HepG2 (cell line): ENCODE results near the gene ENTPD1. TPM values are rescaled to one million over a fixed set of nuclear protein-coding genes. Genes with fewer than 3 reads are reported as not detected.

Experiments used
- ATAC-seq: fragments of 200-7000 bp; cut with Tn5 transposase; 3 replicates; pipeline ENCODE4 v1.9.1; 2020; ENCODE audit warnings: mild to moderate bottlenecking, moderate library complexity
- BruUV-seq: library from RNA; stranded (reverse); fragments of 400-500 nt; replicated peaks from 2 replicates; lab custom pipeline; 2021; lab: Mats Ljungman, UMichigan
- CTCF ChIA-PET: fragments of 300-600 bp; formaldehyde crosslinking; extraction: SDS; loops from one replicate; lab custom pipeline; 2021; ENCODE audit warnings: low total read pairs, inconsistent platforms, low intra/inter-chr PET ratio; lab: Yijun Ruan, JAX
- POLR2A ChIA-PET: fragments of 350-600 bp; sonication (Branson Sonifier 250); formaldehyde crosslinking; loops from one replicate; lab custom pipeline; 2020; ENCODE audit warnings: antibody characterized with exemption, inconsistent platforms; lab: Yijun Ruan, JAX
- DNase-seq: peaks from one replicate; pipeline ENCODE4 v3.0.0-alpha.2; 2015; ENCODE audit warnings: low spot score
- FAIRE-seq: peaks from 3 replicates; lab custom pipeline; 2011; peaks lifted over from hg19 to GRCh38; lab: Jason Lieb, UNC
- H2AFZ ChIP-seq: one replicate; pipeline ENCODE4 v1.6.1; 2011; ENCODE audit warnings: low read length, inconsistent platforms
- H3K27ac ChIP-seq: fragments of 300-600 bp; 3 replicates; pipeline ENCODE4 v1.8.0; 2011; ENCODE audit warnings: mixed run types, mild to moderate bottlenecking, mixed read lengths, low read length, inconsistent platforms; ENCODE audit not compliant: insufficient read depth; ENCODE audit errors: extremely low read length
- H3K27me3 ChIP-seq, 2 experiments: fragments of 200-600 bp in 1 of 2; 2 replicates in 1 of 2; 3 replicates in 1 of 2; pipeline versions ENCODE4 v1.6.0 to v1.8.0; 2011; ENCODE audit warnings: low read length in 2 of 2, mild to moderate bottlenecking in 2 of 2, moderate library complexity in 2 of 2, inconsistent platforms in 1 of 2; ENCODE audit not compliant: insufficient read depth in 2 of 2, control insufficient read depth in 1 of 2
- H3K36me3 ChIP-seq, 2 experiments: fragments of 200-600 bp in 1 of 2; replicated peaks in 1 of 2; 2 replicates in 1 of 2; 3 replicates in 1 of 2; pipeline versions ENCODE4 v1.5.1 to v1.8.0; 2011; ENCODE audit warnings: low read length in 2 of 2, inconsistent platforms in 1 of 2; ENCODE audit not compliant: insufficient read depth in 2 of 2, control insufficient read depth in 1 of 2
- H3K4me1 ChIP-seq: 2 replicates; pipeline ENCODE4 v1.5.1; 2012; ENCODE audit warnings: low read length, inconsistent platforms; ENCODE audit not compliant: insufficient read depth
- H3K4me2 ChIP-seq: 2 replicates; pipeline ENCODE4 v1.6.0; 2011; ENCODE audit warnings: low read depth, low read length, inconsistent platforms
- H3K4me3 ChIP-seq, 3 experiments: fragments of 200-600 bp in 1 of 3; sonication (generic), shearing (Covaris generic) in 1 of 3; replicated peaks in 1 of 3; 2 replicates each; pipeline ENCODE4 v1.5.1; 2011 to 2016; ENCODE audit warnings: low read length in 3 of 3, inconsistent platforms in 2 of 3, low read depth in 2 of 3, mild to moderate bottlenecking in 2 of 3, control low read depth in 1 of 3, mixed read lengths in 1 of 3; ENCODE audit not compliant: insufficient read depth in 1 of 3
- H3K79me2 ChIP-seq: one replicate; pipeline ENCODE4 v1.6.1; 2011; ENCODE audit warnings: low read length, inconsistent platforms; ENCODE audit not compliant: insufficient read depth
- H3K9ac ChIP-seq: 2 replicates; pipeline ENCODE4 v1.6.0; 2011; ENCODE audit warnings: mild to moderate bottlenecking, low read depth, low read length, inconsistent platforms; ENCODE audit not compliant: insufficient read depth
- H3K9me3 ChIP-seq: 2 replicates; pipeline ENCODE4 v1.5.1; 2012; ENCODE audit warnings: mild to moderate bottlenecking, low read length
- H4K20me1 ChIP-seq: 2 replicates; pipeline ENCODE4 v1.6.0; 2011; ENCODE audit warnings: inconsistent platforms, mild to moderate bottlenecking, low read length, moderate library complexity; ENCODE audit not compliant: insufficient read depth
- FOXO1 ChIP-seq: sonication (generic); formaldehyde crosslinking; IDR thresholded peaks from 2 replicates; pipeline ENCODE4 v1.4.0; 2020; ENCODE audit warnings: missing genetic modification reagents
- NONO ChIP-seq, 2 experiments: fragments of 450-650 bp in 1 of 2; sonication (generic) in 1 of 2; formaldehyde crosslinking in 1 of 2; IDR thresholded peaks in 1 of 2; conservative IDR thresholded peaks in 1 of 2; 2 replicates each; pipeline versions ENCODE4 v1.6.1 to v1.8.0; 2017 to 2022; ENCODE audit warnings: mild to moderate bottlenecking in 1 of 2, missing genetic modification reagents in 1 of 2, moderate library complexity in 1 of 2
- TBP ChIP-seq: sonication (generic); formaldehyde crosslinking; IDR thresholded peaks from 2 replicates; pipeline ENCODE4 v1.5.0; 2020; ENCODE audit warnings: missing genetic modification reagents
- ZMYM3 ChIP-seq: sonication (generic); formaldehyde crosslinking; IDR thresholded peaks from 2 replicates; pipeline ENCODE4 v1.5.1; 2020; ENCODE audit warnings: mild to moderate bottlenecking, missing genetic modification reagents
- ZNF142 ChIP-seq: sonication (generic); formaldehyde crosslinking; IDR thresholded peaks from 2 replicates; pipeline ENCODE4 v1.4.0; 2020; ENCODE audit warnings: missing genetic modification reagents
- ZNF18 ChIP-seq: sonication (generic); formaldehyde crosslinking; IDR thresholded peaks from 2 replicates; pipeline ENCODE4 v1.8.0; 2022; ENCODE audit warnings: mild to moderate bottlenecking, missing genetic modification reagents; ENCODE audit not compliant: insufficient replicate concordance
- ZNF296 ChIP-seq: sonication (generic); formaldehyde crosslinking; conservative IDR thresholded peaks from 2 replicates; pipeline ENCODE4 v1.5.0; 2020; ENCODE audit warnings: mild to moderate bottlenecking, missing genetic modification reagents
- ZNF598 ChIP-seq: sonication (generic); formaldehyde crosslinking; IDR thresholded peaks from 2 replicates; pipeline ENCODE4 v1.5.1; 2020; ENCODE audit warnings: mild to moderate bottlenecking, missing genetic modification reagents, borderline replicate concordance
- WGBS: methylation state at CpG from one replicate; pipeline ENCODE4 v1.1.6; 2017; ENCODE audit warnings: low lambda C conversion rate; 5-methylcytosine and 5-hydroxymethylcytosine counted together
- in situ Hi-C: cut with HindIII; loops from 2 replicates; pipeline ENCODE4 v1.10.0; 2017; ENCODE audit warnings: low pct_unique_long_range_greater_than_20kb; ENCODE audit not compliant: extremely low pct_ligation_motif_present
- intact Hi-C: fragments of 100-400 bp; cut with micrococcal nuclease; formaldehyde crosslinking; loops from one replicate; pipeline ENCODE4 v1.10.0; 2022; ENCODE audit not compliant: unreplicated experiment
- polyA plus RNA-seq, 8 experiments: library from polyadenylated mRNA; depleted of rRNA in 3 of 8; stranded (reverse) in 7 of 8; unstranded in 1 of 8; fragments of >200 nt; fragmentation: Illumina TruSeq in 4 of 8; extraction: Trizol in 4 of 8; gene quantifications; 2 replicates each; pipeline versions ENCODE4 v1.2.1 to v1.2.3, GENCODE V29; 2011 to 2016; ENCODE audit warnings: low read depth in 4 of 8, missing spikeins in 1 of 8, mixed read lengths in 1 of 8; ENCODE audit not compliant: insufficient read depth in 1 of 8
- total RNA-seq, 5 experiments: library from RNA; depleted of rRNA; stranded (reverse); fragments of >200 nt; fragmentation: Illumina TruSeq; extraction: Trizol; gene quantifications; 2 replicates each; pipeline ENCODE4 v1.2.3, GENCODE V29; 2016; ENCODE audit warnings: low read depth in 1 of 5

The ENTPD1 gene
- total and polyA plus RNA-seq, 2 of the 13 experiments (the other 11 are each of a cell fraction or from before 2014, with no cell fraction given): 0.07 TPM

DNA sequence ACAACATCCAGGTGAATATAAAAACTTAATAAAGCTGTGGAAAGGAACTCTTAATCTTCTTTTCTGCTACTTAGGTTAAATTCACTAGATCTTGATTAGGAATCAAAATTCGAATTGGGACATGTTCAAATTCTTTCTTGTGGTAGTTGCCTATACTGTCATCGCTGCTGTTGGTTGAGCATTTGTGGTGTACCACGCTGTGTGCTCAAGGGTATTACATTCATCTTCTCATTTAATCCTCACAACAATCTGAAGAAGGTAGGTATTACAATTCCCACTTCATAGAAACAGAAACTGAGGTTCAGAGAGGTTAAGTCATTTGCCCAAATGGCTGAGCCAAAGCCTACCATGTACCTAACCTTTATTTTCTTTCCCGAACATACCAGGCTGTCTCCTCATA, 111.9 kb downstream of the ENTPD1 start:
- POLR2A ChIA-PET: interaction anchor here (2.2 kb wide), 1 partner anchor 174 kb away, joined by 8 read pairs; the partner anchor contains the start of gene TCTN3
- H3K4me1 ChIP-seq: peaks cover 23% of the 10 kb centered on the region
- TF ChIP-seq ZNF598 (CRISPR knock-in tag) (no peak), ZNF18 (CRISPR knock-in tag) (no peak), TBP (CRISPR knock-in tag) (no peak), ZNF142 (CRISPR knock-in tag) (no peak), ZNF296 (no peak), FOXO1 (CRISPR knock-in tag) (no peak), ZMYM3 (CRISPR knock-in tag) (no peak), NONO (IDR thresholded peaks at IDR 0.05) (no peak), NONO (CRISPR knock-in tag; conservative IDR thresholded peaks at IDR 0.05) (no peak)
- in situ Hi-C loops: loop anchor here (25.0 kb wide), 1 partner anchor 456 kb away; no protein-coding TSS in a partner anchor
- no peak for ATAC-seq
- no peak overlapping the region for H3K4me3 ChIP-seq
- no peaks in the 10 kb centered on the region; the same call in 1 of the 2 replicates for H4K20me1 ChIP-seq
- H2AFZ ChIP-seq: no peak overlapping the region
- no peak overlapping the region for H3K4me2 ChIP-seq
- no peaks in the 10 kb centered on the region for H3K79me2 ChIP-seq
- intact Hi-C loops: loop anchor here (5.0 kb wide), 1 partner anchor 34 kb away; no protein-coding TSS in a partner anchor
- no peak for DNase-seq
- BruUV-seq: no TSS peak
- H3K9ac ChIP-seq: no peak overlapping the region
- no peak overlapping the region for H3K27ac ChIP-seq
- no peaks in the 10 kb centered on the region for H3K9me3 ChIP-seq
- 88% methylated on average over 4 of the region's 4 CpGs for WGBS
- 0 out of 5 replicates have a peak, but pooled peaks cover 0 to 9% of the 10 kb centered on the region in 2 experiments for H3K36me3 ChIP-seq
- FAIRE-seq: no peak
- no peaks in the 10 kb centered on the region for H3K27me3 ChIP-seq
- CTCF ChIA-PET: no interaction called here
